ENCODE measurements around the gene HSD11B2. TPM values are rescaled to one million over a fixed set of nuclear protein-coding genes. Genes with fewer than 3 reads are reported as not detected.

Gene HSD11B2
- total and polyA plus RNA-seq, 10 of the 15 experiments (the other 5 are each of a cell fraction or from before 2014, with no cell fraction given), result 0.09 to 0.34 (median 0.21) TPM; not detected in 2

- Histone ChIP-seq H3K79me2 (ENCODE audit: control insufficient read depth, insufficient read depth, low read length) (no peaks in the 10 kb centered on the region), H3K4me3 (no peak overlapping the region), H3K27me3 (replicated peaks in 1 of 2; ENCODE audit: control insufficient read depth in 2 of 2, insufficient read depth in 2 of 2, low read length in 1 of 2) (peaks cover 11 to 14% of the 10 kb centered on the region in 2 experiments), H4K20me1 (ENCODE audit: control insufficient read depth, insufficient read depth) (no peaks in the 10 kb centered on the region), H3K9ac (ENCODE audit: control insufficient read depth, insufficient read depth, low read length) (no peak overlapping the region), H2AFZ (ENCODE audit: control insufficient read depth, low read depth, low read length) (no peak overlapping the region), H3K27ac (ENCODE audit: control insufficient read depth, insufficient read depth) (no peak overlapping the region), H3K4me1 (ENCODE audit: control insufficient read depth, insufficient read depth, low read length) (peaks cover 18% of the 10 kb centered on the region), H3K4me2 (ENCODE audit: control insufficient read depth, insufficient read depth) (no peak overlapping the region), H3K36me3 (ENCODE audit: control insufficient read depth in 2 of 2, insufficient read depth in 2 of 2, low read length in 1 of 2) (no peaks in the 10 kb centered on the region; a peak in 1 of 4 replicates), H3K9me3 (replicated peaks; ENCODE audit: control insufficient read depth, insufficient read depth, low read length) (no peaks in the 10 kb centered on the region)
- RAD21 ChIA-PET (ENCODE audit: unreplicated experiment), result no interaction called here
- POLR2A ChIA-PET, result interaction anchor here (0.6 kb wide), 1 partner anchor 44 kb away, joined by 4 read pairs; no protein-coding TSS in a partner anchor
- FAIRE-seq (no peak), DNase-seq (ENCODE audit: low read depth, low spot score) (no peak), ATAC-seq (no peak)
- 56% methylated on average over 5 of the region's 5 CpGs for WGBS (ENCODE audit: insufficient coverage, insufficient replicate concordance, low lambda C conversion rate, missing lambda C conversion rate)
- intact Hi-C loops (cut with micrococcal nuclease; ENCODE audit: unreplicated experiment) (no loop called here), in situ Hi-C loops (cut with MboI) (no loop called here)
- SMC1A ChIA-PET (ENCODE audit: uncharacterized antibody, unreplicated experiment), result no interaction called here
- CTCF ChIA-PET, result no interaction called here
- no TSS peak for BruUV-seq (replicated peaks)
- TF ChIP-seq SMC3 (IDR thresholded peaks at IDR 0.05; ENCODE audit: borderline replicate concordance, low read length), result no peak
- TF ChIP-seq NR2F1 (conservative IDR thresholded peaks at IDR 0.05), result no peak
- TF ChIP-seq MLLT1 (IDR thresholded peaks at IDR 0.05), result no peak
- TF ChIP-seq EED (IDR thresholded peaks at IDR 0.05; ENCODE audit: low read depth), result no peak
- TF ChIP-seq SUPT20H (IDR thresholded peaks at IDR 0.05; ENCODE audit: borderline replicate concordance, control insufficient read depth, low read depth, low read length), result no peak
- TF ChIP-seq, protein P1, sequence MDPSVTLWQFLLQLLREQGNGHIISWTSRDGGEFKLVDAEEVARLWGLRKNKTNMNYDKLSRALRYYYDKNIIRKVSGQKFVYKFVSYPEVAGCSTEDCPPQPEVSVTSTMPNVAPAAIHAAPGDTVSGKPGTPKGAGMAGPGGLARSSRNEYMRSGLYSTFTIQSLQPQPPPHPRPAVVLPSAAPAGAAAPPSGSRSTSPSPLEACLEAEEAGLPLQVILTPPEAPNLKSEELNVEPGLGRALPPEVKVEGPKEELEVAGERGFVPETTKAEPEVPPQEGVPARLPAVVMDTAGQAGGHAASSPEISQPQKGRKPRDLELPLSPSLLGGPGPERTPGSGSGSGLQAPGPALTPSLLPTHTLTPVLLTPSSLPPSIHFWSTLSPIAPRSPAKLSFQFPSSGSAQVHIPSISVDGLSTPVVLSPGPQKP (IDR thresholded peaks at IDR 0.05; ENCODE audit: low read depth, low read length), result no peak
- TF ChIP-seq NR2C1 (IDR thresholded peaks at IDR 0.05), result no peak
- no peak for TF ChIP-seq SMAD1 (IDR thresholded peaks at IDR 0.05; ENCODE audit: low read depth, partially characterized antibody)
- no peak for TF ChIP-seq CEBPZ (IDR thresholded peaks at IDR 0.05; ENCODE audit: low read depth, low read length)
- no peak for TF ChIP-seq CBX5 (IDR thresholded peaks at IDR 0.05; ENCODE audit: low read depth)
- TF ChIP-seq, protein P2, sequence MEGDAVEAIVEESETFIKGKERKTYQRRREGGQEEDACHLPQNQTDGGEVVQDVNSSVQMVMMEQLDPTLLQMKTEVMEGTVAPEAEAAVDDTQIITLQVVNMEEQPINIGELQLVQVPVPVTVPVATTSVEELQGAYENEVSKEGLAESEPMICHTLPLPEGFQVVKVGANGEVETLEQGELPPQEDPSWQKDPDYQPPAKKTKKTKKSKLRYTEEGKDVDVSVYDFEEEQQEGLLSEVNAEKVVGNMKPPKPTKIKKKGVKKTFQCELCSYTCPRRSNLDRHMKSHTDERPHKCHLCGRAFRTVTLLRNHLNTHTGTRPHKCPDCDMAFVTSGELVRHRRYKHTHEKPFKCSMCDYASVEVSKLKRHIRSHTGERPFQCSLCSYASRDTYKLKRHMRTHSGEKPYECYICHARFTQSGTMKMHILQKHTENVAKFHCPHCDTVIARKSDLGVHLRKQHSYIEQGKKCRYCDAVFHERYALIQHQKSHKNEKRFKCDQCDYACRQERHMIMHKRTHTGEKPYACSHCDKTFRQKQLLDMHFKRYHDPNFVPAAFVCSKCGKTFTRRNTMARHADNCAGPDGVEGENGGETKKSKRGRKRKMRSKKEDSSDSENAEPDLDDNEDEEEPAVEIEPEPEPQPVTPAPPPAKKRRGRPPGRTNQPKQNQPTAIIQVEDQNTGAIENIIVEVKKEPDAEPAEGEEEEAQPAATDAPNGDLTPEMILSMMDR (IDR thresholded peaks at IDR 0.05 in 2 of 3, conservative IDR thresholded peaks at IDR 0.05 in 1 of 3; ENCODE audit: control insufficient read depth in 2 of 3, extremely low read depth in 1 of 3, insufficient read depth in 1 of 3, low read depth in 3 of 3, low read length in 3 of 3), result no peak
- TF ChIP-seq, protein P3, sequence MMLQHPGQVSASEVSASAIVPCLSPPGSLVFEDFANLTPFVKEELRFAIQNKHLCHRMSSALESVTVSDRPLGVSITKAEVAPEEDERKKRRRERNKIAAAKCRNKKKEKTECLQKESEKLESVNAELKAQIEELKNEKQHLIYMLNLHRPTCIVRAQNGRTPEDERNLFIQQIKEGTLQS (IDR thresholded peaks at IDR 0.05; ENCODE audit: borderline replicate concordance, extremely low read depth, low read depth, low read length), result no peak
Observed at GRCh38 chr16:67432506-67432890, 1.6 kb downstream of the HSD11B2 start.
